Fibroblast of lung (primary cell): Measurements from ENCODE around the gene CLEC17A.

Experiments
- EZH2 ChIP-seq: IDR thresholded peaks from 2 replicates; pipeline ENCODE4 v1.5.1; 2012; ENCODE audit warnings: low read length, control low read depth, mild to moderate bottlenecking; ENCODE audit errors: missing control alignments
- TF ChIP-seq, protein P1 (sequence below), 2 donors: IDR thresholded peaks in 1 of 2; conservative IDR thresholded peaks in 1 of 2; 1 replicate in 1 of 2; 2 replicates in 1 of 2; pipeline ENCODE4 v1.5.1; 2011 to 2012; ENCODE audit warnings: low read length in 2 of 2, control low read depth in 1 of 2, inconsistent platforms in 1 of 2, low read depth in 1 of 2, mild to moderate bottlenecking in 1 of 2

DNA sequence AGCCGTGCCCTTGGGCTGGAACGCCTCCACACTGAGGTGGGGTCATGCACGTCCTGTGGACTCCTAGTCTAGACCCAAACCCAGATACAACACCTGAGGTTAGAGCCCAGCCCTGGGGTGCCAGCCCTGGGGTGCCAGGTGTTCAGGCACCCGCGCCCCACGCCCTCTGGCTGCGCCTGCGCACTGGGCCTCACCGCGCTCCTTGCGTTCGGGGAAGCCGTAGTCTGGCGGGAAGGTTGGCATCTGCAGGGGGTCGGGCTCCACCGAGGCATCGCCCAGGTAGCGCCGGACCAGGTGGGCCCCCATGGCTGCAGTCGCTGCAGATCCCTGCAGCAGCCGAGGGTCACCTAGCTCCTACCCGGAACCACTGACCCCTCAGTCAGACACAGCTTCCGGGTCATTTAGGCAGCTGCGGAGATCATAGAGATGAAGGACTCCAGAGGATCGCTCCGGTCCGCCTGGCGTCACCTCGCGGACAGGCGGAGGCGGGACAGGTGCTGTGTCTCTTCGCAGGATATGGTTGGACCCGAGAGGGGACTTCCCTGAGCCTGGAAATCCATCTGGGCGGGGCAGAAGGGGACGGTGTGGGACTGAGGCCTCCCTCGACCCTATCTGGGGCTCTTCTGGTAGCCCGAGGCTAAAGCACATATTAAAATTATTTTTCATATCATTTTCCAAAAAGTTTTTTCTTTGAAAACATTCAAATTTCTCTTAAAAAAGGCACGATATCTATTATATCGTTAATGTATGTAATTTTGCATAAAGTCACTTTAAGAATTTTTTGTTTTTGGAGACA lies 11.0 kb upstream of the CLEC17A start, which contains the start of gene NDUFB7:
- TF ChIP-seq, protein P1, sequence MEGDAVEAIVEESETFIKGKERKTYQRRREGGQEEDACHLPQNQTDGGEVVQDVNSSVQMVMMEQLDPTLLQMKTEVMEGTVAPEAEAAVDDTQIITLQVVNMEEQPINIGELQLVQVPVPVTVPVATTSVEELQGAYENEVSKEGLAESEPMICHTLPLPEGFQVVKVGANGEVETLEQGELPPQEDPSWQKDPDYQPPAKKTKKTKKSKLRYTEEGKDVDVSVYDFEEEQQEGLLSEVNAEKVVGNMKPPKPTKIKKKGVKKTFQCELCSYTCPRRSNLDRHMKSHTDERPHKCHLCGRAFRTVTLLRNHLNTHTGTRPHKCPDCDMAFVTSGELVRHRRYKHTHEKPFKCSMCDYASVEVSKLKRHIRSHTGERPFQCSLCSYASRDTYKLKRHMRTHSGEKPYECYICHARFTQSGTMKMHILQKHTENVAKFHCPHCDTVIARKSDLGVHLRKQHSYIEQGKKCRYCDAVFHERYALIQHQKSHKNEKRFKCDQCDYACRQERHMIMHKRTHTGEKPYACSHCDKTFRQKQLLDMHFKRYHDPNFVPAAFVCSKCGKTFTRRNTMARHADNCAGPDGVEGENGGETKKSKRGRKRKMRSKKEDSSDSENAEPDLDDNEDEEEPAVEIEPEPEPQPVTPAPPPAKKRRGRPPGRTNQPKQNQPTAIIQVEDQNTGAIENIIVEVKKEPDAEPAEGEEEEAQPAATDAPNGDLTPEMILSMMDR (conservative IDR thresholded peaks at IDR 0.05 in 1 of 2, IDR thresholded peaks at IDR 0.05 in 1 of 2; ENCODE audit: low read depth in 1 of 2, low read length in 2 of 2): peak; percentile 51 to 62
- no peak for TF ChIP-seq EZH2
